GM23338 (cell line): ENCODE measurements around the gene GP5. TPM values are rescaled to one million over a fixed set of nuclear protein-coding genes. Genes with fewer than 3 reads are reported as not detected.

Source experiments
- ATAC-seq: fragments of 200-7000 bp; cut with Tn5 transposase; 3 replicates; pipeline ENCODE4 v1.9.1; 2020
- DNase-seq: peaks from one replicate; pipeline ENCODE4 v3.0.0-alpha.2; 2015; ENCODE audit warnings: low spot score
- H2AFZ ChIP-seq: fragments of 200-600 bp; sonication (generic); 2 replicates; pipeline ENCODE4 v1.8.0; 2016; ENCODE audit warnings: antibody characterized with exemption, mild to moderate bottlenecking, moderate library complexity
- H3F3A ChIP-seq: fragments of 200-600 bp; sonication (generic); replicated peaks from 2 replicates; pipeline ENCODE4 v1.8.0; 2017; ENCODE audit warnings: antibody characterized with exemption, mixed run types, low read depth
- H3K27ac ChIP-seq: fragments of 200-600 bp; sonication (generic); 2 replicates; pipeline ENCODE4 v1.6.1; 2016; ENCODE audit warnings: low read depth
- H3K27me3 ChIP-seq: fragments of 200-600 bp; sonication (generic); 2 replicates; pipeline ENCODE4 v1.8.0; 2016; ENCODE audit warnings: mild to moderate bottlenecking, mixed run types, moderate library complexity; ENCODE audit not compliant: insufficient read depth
- H3K36me3 ChIP-seq: fragments of 200-600 bp; sonication (generic); 2 replicates; pipeline ENCODE4 v1.8.0; 2016; ENCODE audit warnings: mild to moderate bottlenecking; ENCODE audit not compliant: insufficient read depth
- H3K4me1 ChIP-seq: fragments of 200-600 bp; sonication (generic); 2 replicates; pipeline ENCODE4 v1.8.0; 2016; ENCODE audit warnings: mild to moderate bottlenecking, moderate library complexity; ENCODE audit not compliant: insufficient read depth
- H3K4me2 ChIP-seq: fragments of 200-600 bp; sonication (generic); 2 replicates; pipeline ENCODE4 v1.7.1; 2017; ENCODE audit warnings: mixed run types
- H3K4me3 ChIP-seq: fragments of 200-600 bp; sonication (generic); 2 replicates; pipeline ENCODE4 v1.6.1; 2016; ENCODE audit warnings: mixed run types
- H3K79me2 ChIP-seq: fragments of 200-600 bp; sonication (generic); replicated peaks from 2 replicates; pipeline ENCODE4 v1.8.0; 2017; ENCODE audit warnings: mild to moderate bottlenecking; ENCODE audit not compliant: insufficient read depth
- H3K9me2 ChIP-seq: fragments of 200-600 bp; sonication (generic); 2 replicates; pipeline ENCODE4 v1.8.0; 2017; ENCODE audit not compliant: insufficient read depth
- H4K20me1 ChIP-seq: fragments of 200-600 bp; sonication (generic); replicated peaks from 2 replicates; pipeline ENCODE4 v1.8.0; 2017; ENCODE audit warnings: mild to moderate bottlenecking; ENCODE audit not compliant: insufficient read depth
- H3K27ac Mint-ChIP-seq: 2 replicates; pipeline ENCODE4 v1.8.0; 2020; ENCODE audit warnings: inconsistent platforms, mild to moderate bottlenecking, moderate library complexity, mixed read lengths
- H3K27me3 Mint-ChIP-seq: 3 replicates; pipeline ENCODE4 v1.8.0; 2022; ENCODE audit warnings: low read depth, mild to moderate bottlenecking, moderate library complexity, mixed read lengths, inconsistent platforms; ENCODE audit not compliant: insufficient read depth, poor library complexity
- H3K36me3 Mint-ChIP-seq: 3 replicates; pipeline ENCODE4 v1.8.0; 2021; ENCODE audit warnings: low read depth, mild to moderate bottlenecking, inconsistent platforms, moderate library complexity, mixed read lengths
- H3K4me1 Mint-ChIP-seq: 3 replicates; pipeline ENCODE4 v1.8.0; 2020; ENCODE audit warnings: mild to moderate bottlenecking, inconsistent platforms, mixed read lengths
- H3K4me3 Mint-ChIP-seq: 3 replicates; pipeline ENCODE4 v1.8.0; 2021; ENCODE audit warnings: moderate library complexity, mild to moderate bottlenecking, inconsistent platforms, mixed read lengths
- H3K9me3 Mint-ChIP-seq: 3 replicates; pipeline ENCODE4 v1.8.0; 2020; ENCODE audit warnings: moderate library complexity, mild to moderate bottlenecking, inconsistent platforms, mixed read lengths
- CREB1 ChIP-seq: fragments of 250-450 bp; sonication (Bioruptor Pico); IDR thresholded peaks from 2 replicates; pipeline ENCODE4 v1.5.0; 2020; ENCODE audit warnings: low read depth, mild to moderate bottlenecking, moderate library complexity
- CTCF ChIP-seq, 2 experiments: fragments of 200-600 bp in 1 of 2; sonication (generic) in 1 of 2; conservative IDR thresholded peaks; 2 replicates each; pipeline versions ENCODE4 v1.5.1 to v1.6.1; 2016 to 2017; ENCODE audit warnings: antibody characterized with exemption in 2 of 2, low read depth in 2 of 2, mild to moderate bottlenecking in 2 of 2, moderate library complexity in 1 of 2
- ETS1 ChIP-seq: IDR thresholded peaks from 2 replicates; pipeline ENCODE4 v1.6.1; 2016; ENCODE audit warnings: antibody characterized with exemption
- EZH2 ChIP-seq: fragments of 200-600 bp; sonication (generic); IDR thresholded peaks from one replicate; pipeline ENCODE4 v1.8.0; 2017; ENCODE audit warnings: antibody characterized with exemption, mild to moderate bottlenecking, low read depth; ENCODE audit not compliant: unreplicated experiment
- JUNB ChIP-seq: IDR thresholded peaks from one replicate; pipeline ENCODE4 v1.6.1; 2016; ENCODE audit warnings: antibody characterized with exemption; ENCODE audit not compliant: unreplicated experiment
- NANOG ChIP-seq: IDR thresholded peaks from 2 replicates; pipeline ENCODE4 v1.6.1; 2016; ENCODE audit warnings: antibody characterized with exemption, borderline replicate concordance
- STAT1 ChIP-seq: IDR thresholded peaks from one replicate; pipeline ENCODE4 v1.6.1; 2016; ENCODE audit warnings: antibody characterized with exemption; ENCODE audit not compliant: unreplicated experiment
- ZNF114 ChIP-seq: fragments of 250-450 bp; sonication (Bioruptor Pico); IDR thresholded peaks from 2 replicates; pipeline ENCODE4 v1.5.0; 2020; ENCODE audit warnings: mild to moderate bottlenecking, moderate library complexity
- ZNF462 ChIP-seq: fragments of 250-450 bp; sonication (Bioruptor Pico); IDR thresholded peaks from 2 replicates; pipeline ENCODE4 v1.5.0; 2020; ENCODE audit warnings: mild to moderate bottlenecking, moderate library complexity
- polyA plus RNA-seq: library from polyadenylated mRNA; unstranded; fragments of >200 nt; fragmentation: Nextera tagmentation; extraction: Ambion mirVana; gene quantifications from 2 replicates; pipeline ENCODE4 v1.2.1, GENCODE V29; 2016
- total RNA-seq: library from RNA; depleted of rRNA; stranded (reverse); fragments of >200 nt; shearing (Covaris generic); gene quantifications from 2 replicates; pipeline ENCODE4 v1.2.3, GENCODE V29; 2014

Gene GP5
- total and polyA plus RNA-seq, 2 experiments from 2014 or later = 0.07 to 0.15 TPM

- no peaks in the 10 kb centered on the region for H3K27me3 ChIP-seq
- Mint-ChIP-seq H3K4me3 (no peak overlapping the region), H3K36me3 (peaks cover 42% of the 10 kb centered on the region), H3K4me1 (no peaks in the 10 kb centered on the region), H3K9me3 (no peaks in the 10 kb centered on the region), H3K27me3 (no peaks in the 10 kb centered on the region), H3K27ac (no peak overlapping the region)
- TF ChIP-seq ZNF462 (CRISPR knock-in tag) (no peak), NANOG (no peak), ETS1 (no peak), STAT1 (no peak), EZH2 (no peak), CREB1 (CRISPR knock-in tag) (no peak), CTCF (conservative IDR thresholded peaks at IDR 0.05; ENCODE audit: low read depth in 2 of 2) (no peak), JUNB (no peak), ZNF114 (CRISPR knock-in tag) (no peak)
- H2AFZ ChIP-seq = no peak overlapping the region
- no peak overlapping the region for H3K4me2 ChIP-seq
- H3K4me1 ChIP-seq = no peaks in the 10 kb centered on the region
- ATAC-seq (no peak), DNase-seq (no peak)
- no peak overlapping the region for H3K27ac ChIP-seq
- H3K79me2 ChIP-seq = no peaks in the 10 kb centered on the region
- H4K20me1 ChIP-seq = peaks cover 8% of the 10 kb centered on the region; the same call in 1 of the 2 replicates
- no peaks in the 10 kb centered on the region for H3F3A ChIP-seq
- no peak overlapping the region for H3K4me3 ChIP-seq
- peaks cover 26% of the 10 kb centered on the region for H3K36me3 ChIP-seq
- no peaks in the 10 kb centered on the region for H3K9me2 ChIP-seq
Measured at GRCh38 chr3:194423317-194423716, 24.3 kb upstream of the GP5 start.
